Measurements from ENCODE around the gene ANKRD10. TPM values are rescaled to one million over a fixed set of nuclear protein-coding genes. Genes with fewer than 3 reads are reported as not detected.

ANKRD10 gene
- total RNA-seq, 2 experiments from 2014 or later = 75.5 to 83.8 TPM

GRCh38 chr13:110902370-110902769, 12.5 kb downstream of the ANKRD10 start:
- DNase-seq (no peak), ATAC-seq (ENCODE audit: poor library complexity) (no peak)
- H3K9me3 Mint-ChIP-seq = no peaks in the 10 kb centered on the region
- POLR2A ChIA-PET = interaction anchor here (1.3 kb wide), 1 partner anchor 12 kb away, joined by 3 read pairs; the partner anchor contains the start of gene ANKRD10
- H3K27ac ChIP-seq (ENCODE audit: low read depth in 1 of 2, low read length in 2 of 2) = no peak overlapping the region
- peaks cover 20% of the 10 kb centered on the region for H3K4me1 Mint-ChIP-seq (ENCODE audit: low read depth)
- H3K9me3 ChIP-seq (ENCODE audit: control insufficient read depth in 1 of 2, insufficient read depth in 1 of 2, low read length in 2 of 2) = no peaks in the 10 kb centered on the region
- CTCF ChIA-PET = no interaction called here
- H3K27me3 ChIP-seq (ENCODE audit: control insufficient read depth in 1 of 2, insufficient read depth in 2 of 2, low read length in 2 of 2) = no peaks in the 10 kb centered on the region
- intact Hi-C loops (cut with DNase I, micrococcal nuclease) = no loop called here
- no peaks in the 10 kb centered on the region for H3K27me3 Mint-ChIP-seq
- H3K4me1 ChIP-seq (ENCODE audit: insufficient read depth, low read length) = no peaks in the 10 kb centered on the region
- H3K4me3 ChIP-seq (ENCODE audit: low read length) = no peak overlapping the region
- H3K4me3 Mint-ChIP-seq = no peak overlapping the region
- no peak overlapping the region for H3K27ac Mint-ChIP-seq
- peaks cover 71% of the 10 kb centered on the region for H3K36me3 Mint-ChIP-seq (ENCODE audit: low read depth)
- TF ChIP-seq CTCF (IDR thresholded peaks at IDR 0.05) = no peak
- H3K36me3 ChIP-seq (ENCODE audit: insufficient read depth, low read length) = peaks cover 52% of the 10 kb centered on the region

GRCh38 chr13:110897521-110897920, 17.3 kb downstream of the ANKRD10 start:
- no peak for TF ChIP-seq CTCF (IDR thresholded peaks at IDR 0.05)

GRCh38 chr13:110897014-110897413, 17.9 kb downstream of the ANKRD10 start:
- TF ChIP-seq CTCF (IDR thresholded peaks at IDR 0.05) = no peak
- Mint-ChIP-seq H3K27ac (no peak overlapping the region), H3K36me3 (ENCODE audit: low read depth) (peaks cover 67% of the 10 kb centered on the region), H3K4me3 (no peak overlapping the region), H3K27me3 (no peaks in the 10 kb centered on the region), H3K4me1 (ENCODE audit: low read depth) (no peaks in the 10 kb centered on the region), H3K9me3 (no peaks in the 10 kb centered on the region)
- Histone ChIP-seq H3K27ac (ENCODE audit: low read depth in 1 of 2, low read length in 2 of 2) (no peak overlapping the region), H3K4me3 (ENCODE audit: low read length) (no peak overlapping the region), H3K9me3 (ENCODE audit: control insufficient read depth in 1 of 2, insufficient read depth in 1 of 2, low read length in 2 of 2) (no peaks in the 10 kb centered on the region), H3K36me3 (ENCODE audit: insufficient read depth, low read length) (peaks cover 27% of the 10 kb centered on the region), H3K4me1 (ENCODE audit: insufficient read depth, low read length) (no peaks in the 10 kb centered on the region), H3K27me3 (ENCODE audit: control insufficient read depth in 1 of 2, insufficient read depth in 2 of 2, low read length in 2 of 2) (no peaks in the 10 kb centered on the region)
- no peak for ATAC-seq (ENCODE audit: poor library complexity)
- ChIA-PET CTCF (no interaction called here), POLR2A (no interaction called here)
- DNase-seq = no peak
- intact Hi-C loops (cut with DNase I, micrococcal nuclease) = no loop called here

More at GRCh38 chr13:110897521-110897920, 17.3 kb downstream of the ANKRD10 start:
- ATAC-seq (ENCODE audit: poor library complexity) = no peak
- Mint-ChIP-seq H3K27me3 (no peaks in the 10 kb centered on the region), H3K4me3 (no peak overlapping the region), H3K9me3 (no peaks in the 10 kb centered on the region), H3K4me1 (ENCODE audit: low read depth) (no peaks in the 10 kb centered on the region), H3K36me3 (ENCODE audit: low read depth) (peaks cover 65% of the 10 kb centered on the region), H3K27ac (no peak overlapping the region)
- Histone ChIP-seq H3K27me3 (ENCODE audit: control insufficient read depth in 1 of 2, insufficient read depth in 2 of 2, low read length in 2 of 2) (no peaks in the 10 kb centered on the region), H3K36me3 (ENCODE audit: insufficient read depth, low read length) (peaks cover 24% of the 10 kb centered on the region), H3K4me1 (ENCODE audit: insufficient read depth, low read length) (no peaks in the 10 kb centered on the region), H3K4me3 (ENCODE audit: low read length) (no peak overlapping the region), H3K27ac (ENCODE audit: low read depth in 1 of 2, low read length in 2 of 2) (no peak overlapping the region), H3K9me3 (ENCODE audit: control insufficient read depth in 1 of 2, insufficient read depth in 1 of 2, low read length in 2 of 2) (no peaks in the 10 kb centered on the region)
- DNase-seq = no peak
- intact Hi-C loops (cut with DNase I, micrococcal nuclease) = no loop called here
- ChIA-PET CTCF (no interaction called here), POLR2A (no interaction called here)

Measured in CD4-positive, alpha-beta T cell (primary cell).